ENCODE data around the gene NOXO1. TPM values are rescaled to one million over a fixed set of nuclear protein-coding genes. Genes with fewer than 3 reads are reported as not detected.
"Not testable (repeated sequence)": the region's sequence is repeated elsewhere in the genome, so short reads cannot be mapped to it uniquely, and the experiment has no call there.

NOXO1 gene
- total and polyA plus RNA-seq, 4 donors, result 0.28 to 0.67 (median 0.63) TPM; not detected in 1

DNA sequence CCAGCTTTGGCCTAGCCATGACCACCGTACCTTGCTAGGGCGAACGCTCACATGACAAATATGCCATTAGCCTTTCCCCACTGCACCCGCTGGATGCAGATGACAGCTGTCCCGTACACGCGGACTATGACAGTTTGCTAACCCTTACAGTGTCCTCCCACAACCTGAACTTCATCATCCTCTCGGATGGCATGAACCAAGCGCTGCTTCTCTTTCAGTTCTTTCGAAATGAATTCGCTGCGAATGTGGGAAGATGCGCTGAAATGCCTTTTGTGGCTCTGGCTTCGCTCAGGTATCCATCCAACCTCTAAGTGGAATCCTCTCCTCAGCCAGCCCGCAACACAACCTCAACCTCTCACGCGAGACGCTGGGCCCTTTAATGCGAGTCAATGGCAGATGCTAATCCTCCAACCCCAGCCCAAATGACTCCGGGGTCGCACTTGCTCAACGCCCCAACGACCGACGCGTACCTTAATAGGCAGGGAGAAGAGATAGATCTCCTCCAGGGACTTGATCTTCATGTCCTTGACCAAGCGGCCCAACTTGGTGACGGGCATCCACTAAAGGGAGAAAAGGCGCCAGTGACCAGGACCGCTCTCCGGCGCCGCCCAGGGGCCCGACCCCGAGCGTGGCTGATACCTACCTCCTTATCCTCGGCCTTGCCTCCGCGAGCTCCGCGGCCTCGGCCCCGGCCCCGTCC, 17.3 kb downstream of the NOXO1 start:
- no peak for TF ChIP-seq FOXA1 (IDR thresholded peaks at IDR 0.05)
- TF ChIP-seq NR2F2 (IDR thresholded peaks at IDR 0.05), result no peak
- no peak for TF ChIP-seq JUND (IDR thresholded peaks at IDR 0.05)
- TF ChIP-seq RXRA (IDR thresholded peaks at IDR 0.05), result no peak
- no peak for TF ChIP-seq EGR1 (IDR thresholded peaks at IDR 0.05; ENCODE audit: low read depth in 2 of 2)
- no peak for TF ChIP-seq GABPA (IDR thresholded peaks at IDR 0.05 in 1 of 2, conservative IDR thresholded peaks at IDR 0.05 in 1 of 2)
- TF ChIP-seq HNF4A (conservative IDR thresholded peaks at IDR 0.05), result no peak
- TF ChIP-seq FOXA2 (IDR thresholded peaks at IDR 0.05), result no peak
- TF ChIP-seq, protein P1, sequence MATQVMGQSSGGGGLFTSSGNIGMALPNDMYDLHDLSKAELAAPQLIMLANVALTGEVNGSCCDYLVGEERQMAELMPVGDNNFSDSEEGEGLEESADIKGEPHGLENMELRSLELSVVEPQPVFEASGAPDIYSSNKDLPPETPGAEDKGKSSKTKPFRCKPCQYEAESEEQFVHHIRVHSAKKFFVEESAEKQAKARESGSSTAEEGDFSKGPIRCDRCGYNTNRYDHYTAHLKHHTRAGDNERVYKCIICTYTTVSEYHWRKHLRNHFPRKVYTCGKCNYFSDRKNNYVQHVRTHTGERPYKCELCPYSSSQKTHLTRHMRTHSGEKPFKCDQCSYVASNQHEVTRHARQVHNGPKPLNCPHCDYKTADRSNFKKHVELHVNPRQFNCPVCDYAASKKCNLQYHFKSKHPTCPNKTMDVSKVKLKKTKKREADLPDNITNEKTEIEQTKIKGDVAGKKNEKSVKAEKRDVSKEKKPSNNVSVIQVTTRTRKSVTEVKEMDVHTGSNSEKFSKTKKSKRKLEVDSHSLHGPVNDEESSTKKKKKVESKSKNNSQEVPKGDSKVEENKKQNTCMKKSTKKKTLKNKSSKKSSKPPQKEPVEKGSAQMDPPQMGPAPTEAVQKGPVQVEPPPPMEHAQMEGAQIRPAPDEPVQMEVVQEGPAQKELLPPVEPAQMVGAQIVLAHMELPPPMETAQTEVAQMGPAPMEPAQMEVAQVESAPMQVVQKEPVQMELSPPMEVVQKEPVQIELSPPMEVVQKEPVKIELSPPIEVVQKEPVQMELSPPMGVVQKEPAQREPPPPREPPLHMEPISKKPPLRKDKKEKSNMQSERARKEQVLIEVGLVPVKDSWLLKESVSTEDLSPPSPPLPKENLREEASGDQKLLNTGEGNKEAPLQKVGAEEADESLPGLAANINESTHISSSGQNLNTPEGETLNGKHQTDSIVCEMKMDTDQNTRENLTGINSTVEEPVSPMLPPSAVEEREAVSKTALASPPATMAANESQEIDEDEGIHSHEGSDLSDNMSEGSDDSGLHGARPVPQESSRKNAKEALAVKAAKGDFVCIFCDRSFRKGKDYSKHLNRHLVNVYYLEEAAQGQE (IDR thresholded peaks at IDR 0.05), result no peak
- Histone ChIP-seq H3K27ac (ENCODE audit: low read depth in 1 of 2, low read length in 2 of 2) (peak overlapping the region; percentile 89 to 93), H3K9ac (ENCODE audit: low read depth in 1 of 2, low read length in 2 of 2) (peak overlapping the region; percentile 58 to 73), H3K4me3 (ENCODE audit: low read depth in 1 of 3, low read length in 3 of 3) (peak overlapping the region; percentile 66 to 82 (median 77)), H3K27me3 (ENCODE audit: control insufficient read depth in 4 of 4, insufficient read depth in 4 of 4, low read length in 3 of 4) (no peaks in the 10 kb centered on the region), H3K4me1 (ENCODE audit: control insufficient read depth in 4 of 4, insufficient read depth in 4 of 4, low read length in 3 of 4) (peaks cover 4 to 33% (median 26%) of the 10 kb centered on the region in 4 donors), H3K36me3 (ENCODE audit: control insufficient read depth in 4 of 4, insufficient read depth in 3 of 4, low read depth in 1 of 4, low read length in 3 of 4) (peaks cover 0 to 26% (median 7%) of the 10 kb centered on the region in 4 donors), H3K9me3 (ENCODE audit: control insufficient read depth in 4 of 4, low read length in 3 of 4) (no peaks in the 10 kb centered on the region)
- WGBS, result 22% methylated on average over 44 of the region's 44 CpGs
- DNase-seq (ENCODE audit: low spot score), result peak; percentile 61

DNA sequence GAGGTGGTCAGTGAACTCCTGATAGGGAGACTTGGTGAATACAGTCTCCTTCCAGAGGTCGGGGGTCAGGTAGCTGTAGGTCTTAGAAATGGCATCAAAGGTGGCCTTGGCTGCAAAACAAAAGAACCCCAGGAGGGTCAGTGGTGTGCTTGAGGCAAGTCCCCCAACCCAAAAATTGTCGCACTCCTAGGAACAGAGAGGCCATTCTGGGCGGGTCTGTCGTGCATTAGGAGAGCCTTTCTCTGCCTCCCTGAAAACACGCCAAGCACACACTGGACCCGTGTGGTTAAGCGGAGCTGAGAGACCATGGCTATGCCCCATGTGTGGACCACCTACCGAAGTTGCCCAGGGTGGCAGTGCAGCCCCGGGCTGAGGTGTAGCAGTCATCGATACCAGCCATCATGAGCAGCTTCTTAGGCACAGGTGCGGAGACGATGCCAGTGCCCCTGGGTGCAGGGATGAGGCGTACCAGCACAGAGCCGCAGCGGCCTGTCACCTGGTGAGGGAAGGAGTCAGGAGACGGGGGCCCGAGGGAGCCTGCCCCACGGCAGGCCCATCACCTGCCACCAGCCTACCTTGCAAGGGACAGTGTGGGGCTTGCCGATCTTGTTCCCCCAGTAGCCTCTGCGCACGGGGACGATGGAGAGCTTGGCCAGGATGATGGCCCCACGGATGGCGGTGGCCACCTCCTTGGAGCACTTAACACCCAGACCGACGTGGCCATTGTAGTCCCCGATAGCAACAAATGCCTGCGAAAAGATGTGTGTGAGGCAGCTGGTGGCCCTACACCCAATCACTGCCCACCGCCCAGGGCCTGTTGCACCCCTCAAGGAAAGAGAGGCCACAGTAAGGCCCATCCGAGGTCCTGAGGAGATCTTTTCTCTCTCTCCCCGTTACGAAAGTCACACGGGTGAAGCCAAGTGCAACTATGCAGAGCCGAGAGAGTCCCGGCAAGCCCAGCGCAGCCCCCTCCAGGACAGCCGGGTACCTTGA, 18.8 kb downstream of the NOXO1 start:
- DNase-seq (ENCODE audit: low spot score); H3K27ac ChIP-seq (ENCODE audit: low read depth in 1 of 2, low read length in 2 of 2); H3K9ac ChIP-seq (ENCODE audit: low read depth in 1 of 2, low read length in 2 of 2); H3K9me3 ChIP-seq (ENCODE audit: control insufficient read depth in 4 of 4, low read length in 3 of 4); H3K27me3 ChIP-seq (ENCODE audit: control insufficient read depth in 4 of 4, insufficient read depth in 4 of 4, low read length in 3 of 4); H3K4me3 ChIP-seq (ENCODE audit: low read depth in 1 of 3, low read length in 3 of 3): not testable (repeated sequence)
- peaks cover 7 to 38% (median 30%) of the 10 kb centered on the region in 4 donors for H3K4me1 ChIP-seq (ENCODE audit: control insufficient read depth in 4 of 4, insufficient read depth in 4 of 4, low read length in 3 of 4)
- H3K36me3 ChIP-seq (ENCODE audit: control insufficient read depth in 4 of 4, insufficient read depth in 3 of 4, low read depth in 1 of 4, low read length in 3 of 4), result peaks cover 0 to 26% (median 7%) of the 10 kb centered on the region in 4 donors
- WGBS, result 87% methylated on average over 37 of the region's 37 CpGs

DNA sequence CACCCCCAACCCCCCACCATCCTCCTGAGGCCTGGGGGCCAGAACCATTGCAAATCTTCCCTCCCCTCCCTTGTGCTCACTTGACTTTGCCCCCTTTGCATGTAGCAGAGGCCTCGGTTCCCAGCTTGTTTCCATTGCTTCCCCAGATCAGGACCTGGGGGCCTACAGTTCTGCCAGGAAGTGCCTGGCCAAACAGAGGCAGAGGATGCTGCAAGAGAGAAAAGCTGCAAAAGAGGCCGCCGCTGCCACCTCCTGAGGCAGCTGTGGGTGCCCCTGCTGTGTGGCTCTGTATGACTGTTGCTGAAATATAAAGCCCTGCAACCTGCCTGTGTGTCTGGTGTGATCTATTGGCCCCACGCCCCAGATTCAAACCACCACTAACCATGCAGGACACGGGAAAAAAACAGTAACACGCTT, 19.6 kb downstream of the NOXO1 start:
- TF ChIP-seq, protein P1 (IDR thresholded peaks at IDR 0.05), result no peak
- TF ChIP-seq RXRA (IDR thresholded peaks at IDR 0.05), result no peak
- no peak for TF ChIP-seq HNF4G (IDR thresholded peaks at IDR 0.05)
- TF ChIP-seq, protein P2, sequence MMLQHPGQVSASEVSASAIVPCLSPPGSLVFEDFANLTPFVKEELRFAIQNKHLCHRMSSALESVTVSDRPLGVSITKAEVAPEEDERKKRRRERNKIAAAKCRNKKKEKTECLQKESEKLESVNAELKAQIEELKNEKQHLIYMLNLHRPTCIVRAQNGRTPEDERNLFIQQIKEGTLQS (IDR thresholded peaks at IDR 0.05), result no peak
- TF ChIP-seq, protein P3, sequence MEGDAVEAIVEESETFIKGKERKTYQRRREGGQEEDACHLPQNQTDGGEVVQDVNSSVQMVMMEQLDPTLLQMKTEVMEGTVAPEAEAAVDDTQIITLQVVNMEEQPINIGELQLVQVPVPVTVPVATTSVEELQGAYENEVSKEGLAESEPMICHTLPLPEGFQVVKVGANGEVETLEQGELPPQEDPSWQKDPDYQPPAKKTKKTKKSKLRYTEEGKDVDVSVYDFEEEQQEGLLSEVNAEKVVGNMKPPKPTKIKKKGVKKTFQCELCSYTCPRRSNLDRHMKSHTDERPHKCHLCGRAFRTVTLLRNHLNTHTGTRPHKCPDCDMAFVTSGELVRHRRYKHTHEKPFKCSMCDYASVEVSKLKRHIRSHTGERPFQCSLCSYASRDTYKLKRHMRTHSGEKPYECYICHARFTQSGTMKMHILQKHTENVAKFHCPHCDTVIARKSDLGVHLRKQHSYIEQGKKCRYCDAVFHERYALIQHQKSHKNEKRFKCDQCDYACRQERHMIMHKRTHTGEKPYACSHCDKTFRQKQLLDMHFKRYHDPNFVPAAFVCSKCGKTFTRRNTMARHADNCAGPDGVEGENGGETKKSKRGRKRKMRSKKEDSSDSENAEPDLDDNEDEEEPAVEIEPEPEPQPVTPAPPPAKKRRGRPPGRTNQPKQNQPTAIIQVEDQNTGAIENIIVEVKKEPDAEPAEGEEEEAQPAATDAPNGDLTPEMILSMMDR (IDR thresholded peaks at IDR 0.05; ENCODE audit: low read depth, low read length, missing input control), result no peak
- TF ChIP-seq EGR1 (IDR thresholded peaks at IDR 0.05; ENCODE audit: low read depth in 2 of 2), result no peak
- TF ChIP-seq RAD21 (IDR thresholded peaks at IDR 0.05), result no peak
- TF ChIP-seq HNF4A (conservative IDR thresholded peaks at IDR 0.05), result no peak
- no peak for TF ChIP-seq GABPA (IDR thresholded peaks at IDR 0.05 in 1 of 2, conservative IDR thresholded peaks at IDR 0.05 in 1 of 2)
- no peak for TF ChIP-seq YY1 (IDR thresholded peaks at IDR 0.05)
- TF ChIP-seq NR2F2 (IDR thresholded peaks at IDR 0.05), result no peak
- no peak for TF ChIP-seq FOXA2 (IDR thresholded peaks at IDR 0.05)
- no peak for TF ChIP-seq JUND (IDR thresholded peaks at IDR 0.05)
- no peak for TF ChIP-seq TAF1 (conservative IDR thresholded peaks at IDR 0.05)
- no peak for TF ChIP-seq FOXA1 (IDR thresholded peaks at IDR 0.05)
- WGBS, result 71% methylated on average over 6 of the region's 6 CpGs
- Histone ChIP-seq H3K27ac (ENCODE audit: low read depth in 1 of 2, low read length in 2 of 2) (no peak overlapping the region), H3K4me1 (ENCODE audit: control insufficient read depth in 4 of 4, insufficient read depth in 4 of 4, low read length in 3 of 4) (peaks cover 7 to 38% (median 30%) of the 10 kb centered on the region in 4 donors), H3K27me3 (ENCODE audit: control insufficient read depth in 4 of 4, insufficient read depth in 4 of 4, low read length in 3 of 4) (no peaks in the 10 kb centered on the region), H3K36me3 (ENCODE audit: control insufficient read depth in 4 of 4, insufficient read depth in 3 of 4, low read depth in 1 of 4, low read length in 3 of 4) (peaks cover 0 to 26% (median 7%) of the 10 kb centered on the region in 4 donors), H3K9ac (ENCODE audit: low read depth in 1 of 2, low read length in 2 of 2) (no peak overlapping the region), H3K9me3 (ENCODE audit: control insufficient read depth in 4 of 4, low read length in 3 of 4) (no peaks in the 10 kb centered on the region), H3K4me3 (ENCODE audit: low read depth in 1 of 3, low read length in 3 of 3) (no peak overlapping the region)
- no peak for DNase-seq (ENCODE audit: low spot score)

Measured in liver (tissue), 9 donors.